Right renal cortex interstitium (tissue), 3 donors: ENCODE results near the gene GNG7. TPM values are rescaled to one million over a fixed set of nuclear protein-coding genes. Genes with fewer than 3 reads are reported as not detected.
"Not testable (repeated sequence)": the region's sequence is repeated elsewhere in the genome, so short reads cannot be mapped to it uniquely, and the experiment has no call there.

ENCODE experiments used
- DNase-seq, 3 donors: peaks; one replicate each; pipeline ENCODE4 v3.0.0-alpha.2; 2013; ENCODE audit warnings: low read depth in 3 of 3, low spot score in 2 of 3
- polyA plus RNA-seq, 3 donors: library from polyadenylated mRNA; unstranded; fragments of 120-200 nt; gene quantifications; one replicate each; pipeline ENCODE4 v1.2.1, GENCODE V29; 2013; ENCODE audit not compliant: insufficient read length in 3 of 3

GNG7 gene
- polyA plus RNA-seq, 3 donors: 4.9 to 5.2 (median 5.0) TPM

DNA sequence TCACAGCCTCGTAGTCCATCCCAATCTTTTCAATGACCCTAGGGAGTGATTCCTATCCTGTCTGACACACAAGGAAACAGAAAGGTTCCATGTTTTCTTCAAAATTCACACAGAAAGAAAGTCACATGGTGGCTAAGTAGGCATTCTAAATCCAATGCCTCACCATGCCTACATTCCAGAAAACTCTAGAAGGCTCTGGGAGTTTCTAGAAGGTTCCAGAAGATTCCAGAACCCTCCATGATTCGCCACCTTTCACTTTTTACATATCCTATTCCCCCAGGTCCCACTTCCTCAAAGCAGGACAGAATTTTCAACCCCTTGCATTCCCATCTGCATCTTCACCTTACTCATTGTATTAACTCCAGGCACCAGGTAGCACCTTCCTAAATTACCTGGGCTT is 23.1 kb downstream of the GNG7 start:
- DNase-seq: no peak

DNA sequence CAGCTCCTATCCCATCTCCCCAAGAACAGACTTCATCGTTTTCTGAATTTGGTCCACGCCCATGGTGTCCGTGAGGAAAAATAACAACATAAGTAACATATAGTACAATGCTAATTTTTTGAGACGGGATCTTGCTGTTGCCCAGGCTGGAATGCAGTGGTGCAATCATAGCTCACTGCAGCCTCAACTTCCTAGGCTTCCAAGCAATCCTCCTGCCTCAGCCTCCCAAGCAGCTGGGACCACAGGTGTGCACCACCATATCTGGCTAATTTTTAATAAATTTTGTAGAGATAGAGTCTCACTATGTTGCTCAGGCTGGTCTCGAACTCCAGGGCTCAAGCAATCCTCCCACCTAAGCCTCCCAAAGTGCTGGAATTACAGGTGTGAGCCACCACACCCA is 23.5 kb downstream of the GNG7 start:
- not testable (repeated sequence) for DNase-seq

DNA sequence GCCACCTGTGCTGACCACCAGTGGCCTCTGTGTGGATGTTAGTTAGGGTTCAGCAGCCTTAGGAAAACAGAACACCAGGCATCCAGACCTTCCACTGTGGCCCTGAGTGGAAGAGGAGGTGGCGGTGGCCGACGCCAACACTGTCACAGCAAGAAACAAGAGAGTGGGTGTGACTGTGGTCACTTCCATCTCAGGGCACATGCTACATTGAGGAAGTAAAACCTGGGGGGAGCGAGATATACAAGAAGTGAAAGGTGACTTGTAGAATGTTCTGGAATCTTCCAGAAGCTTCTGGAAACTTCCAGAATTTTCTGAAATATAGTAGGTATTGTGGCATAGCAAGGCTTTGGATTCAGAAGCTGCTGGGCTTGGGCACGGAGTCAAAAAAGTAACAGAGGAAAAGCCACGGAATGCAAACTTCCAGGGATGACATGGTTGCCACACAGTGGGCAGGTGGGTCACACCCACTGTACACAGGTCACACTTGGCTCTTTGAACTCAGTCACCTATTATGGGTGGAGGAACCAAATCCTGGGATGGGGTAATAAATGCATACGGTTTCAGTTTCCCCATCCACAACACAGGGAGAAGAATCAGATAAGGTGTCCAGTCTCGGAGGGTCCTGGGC is 24.3 kb downstream of the GNG7 start:
- DNase-seq: no peak

DNA sequence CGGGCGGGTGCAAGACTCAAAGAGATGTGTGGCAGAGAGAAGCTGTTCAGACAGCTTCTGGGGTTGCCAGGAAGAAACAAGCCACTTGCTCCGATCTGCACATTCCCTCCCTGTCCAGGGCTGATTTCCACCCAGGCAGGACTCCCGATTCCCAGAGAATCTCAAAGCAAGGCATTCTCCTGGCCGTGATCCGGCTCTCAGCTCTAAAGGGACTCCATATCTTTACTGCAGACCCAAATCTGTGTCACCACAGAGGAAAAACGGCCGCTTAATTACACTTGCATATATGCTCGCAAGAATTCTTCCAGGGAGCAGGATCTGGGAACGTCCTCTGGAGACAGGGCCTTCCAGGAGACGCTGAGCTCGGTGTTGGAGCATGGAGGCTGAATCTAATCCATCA is 25.7 kb downstream of the GNG7 start:
- no peak for DNase-seq

DNA sequence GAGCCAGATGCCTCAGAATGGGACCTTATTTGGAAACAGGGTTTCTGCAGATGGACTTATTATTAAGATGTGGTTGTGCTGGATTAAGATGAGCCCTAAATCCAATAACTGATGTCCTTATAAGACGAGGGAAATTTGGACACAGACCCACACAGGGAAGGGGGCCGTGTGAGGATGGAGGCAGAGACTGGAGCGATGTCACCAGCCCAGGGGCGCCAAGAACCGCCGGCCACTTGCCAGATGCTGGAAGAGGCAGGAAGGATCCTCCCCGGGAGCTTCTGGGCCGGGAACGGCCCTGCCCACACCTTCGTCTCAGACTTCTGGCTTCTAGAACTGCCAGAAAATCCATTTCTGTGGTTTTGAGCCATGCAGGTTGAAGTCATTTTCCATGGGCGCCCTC is 26.6 kb downstream of the GNG7 start:
- no peak for DNase-seq

DNA sequence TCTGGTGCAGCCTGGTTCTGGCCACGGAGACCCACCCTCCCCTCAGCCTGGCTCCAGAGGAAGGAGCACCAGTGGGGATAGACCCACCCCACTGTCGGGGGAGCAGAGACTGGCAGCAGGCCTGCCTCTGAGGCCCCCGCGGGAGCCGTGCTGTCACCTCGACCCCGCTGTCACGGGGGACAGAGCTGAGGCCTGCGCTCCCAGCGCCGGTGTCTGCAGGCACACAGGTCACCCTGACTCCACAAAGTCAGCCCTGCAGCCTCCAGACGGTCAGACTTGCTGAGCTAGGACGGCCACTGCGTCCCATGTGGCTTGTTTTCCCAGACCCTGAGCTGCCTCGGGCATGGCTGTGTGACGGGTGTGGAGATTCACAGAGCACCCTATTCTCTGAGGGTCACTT is 32.3 kb downstream of the GNG7 start:
- no peak for DNase-seq

DNA sequence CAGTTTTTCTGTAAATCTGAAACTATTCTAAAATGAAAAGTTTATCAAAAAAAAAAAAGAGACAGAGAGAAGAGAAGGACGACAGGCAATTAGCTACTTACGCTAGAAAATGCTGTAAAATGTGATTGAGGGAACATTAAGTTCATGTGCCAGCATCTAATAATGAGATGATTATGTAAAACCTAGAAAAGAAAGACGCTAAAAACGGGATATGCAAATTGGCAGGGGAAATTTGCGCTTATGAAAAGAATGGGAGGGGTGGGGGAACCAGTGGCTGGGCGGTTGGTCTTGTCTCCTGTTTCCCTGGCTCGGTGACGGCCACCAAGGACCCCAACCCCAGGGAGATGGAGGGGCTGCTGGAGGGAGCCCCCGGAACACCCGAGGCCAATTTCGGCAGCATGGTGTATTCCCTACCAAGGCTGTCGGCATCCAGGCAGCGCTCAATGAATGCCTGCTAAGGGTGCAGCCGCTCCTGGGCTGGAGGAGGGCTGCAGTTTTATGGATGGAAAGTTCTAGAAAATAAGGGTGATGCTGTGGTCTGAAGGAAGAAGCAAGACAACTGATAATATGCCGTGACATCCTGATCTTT is 34.2 kb downstream of the GNG7 start:
- no peak for DNase-seq

DNA sequence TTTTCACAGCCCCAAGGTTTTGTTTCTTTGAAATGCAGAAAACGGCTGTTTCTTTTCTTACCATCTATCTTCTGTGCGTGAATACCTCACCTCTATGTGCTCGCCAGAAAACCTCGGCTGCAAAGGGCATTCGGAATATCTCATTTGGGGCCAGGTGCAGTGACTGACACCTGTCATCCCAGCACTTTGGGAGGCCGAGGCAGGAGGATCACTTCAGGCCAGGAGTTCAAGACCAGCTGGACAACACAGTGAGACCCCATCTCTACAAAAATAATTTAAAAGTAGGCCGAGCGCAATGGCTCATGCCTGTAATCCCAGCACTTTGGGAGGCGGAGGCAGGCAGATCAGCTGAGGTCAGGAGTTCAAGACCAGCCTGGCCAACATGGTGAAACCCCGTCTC is 35.1 kb downstream of the GNG7 start:
- DNase-seq: not testable (repeated sequence)

DNA sequence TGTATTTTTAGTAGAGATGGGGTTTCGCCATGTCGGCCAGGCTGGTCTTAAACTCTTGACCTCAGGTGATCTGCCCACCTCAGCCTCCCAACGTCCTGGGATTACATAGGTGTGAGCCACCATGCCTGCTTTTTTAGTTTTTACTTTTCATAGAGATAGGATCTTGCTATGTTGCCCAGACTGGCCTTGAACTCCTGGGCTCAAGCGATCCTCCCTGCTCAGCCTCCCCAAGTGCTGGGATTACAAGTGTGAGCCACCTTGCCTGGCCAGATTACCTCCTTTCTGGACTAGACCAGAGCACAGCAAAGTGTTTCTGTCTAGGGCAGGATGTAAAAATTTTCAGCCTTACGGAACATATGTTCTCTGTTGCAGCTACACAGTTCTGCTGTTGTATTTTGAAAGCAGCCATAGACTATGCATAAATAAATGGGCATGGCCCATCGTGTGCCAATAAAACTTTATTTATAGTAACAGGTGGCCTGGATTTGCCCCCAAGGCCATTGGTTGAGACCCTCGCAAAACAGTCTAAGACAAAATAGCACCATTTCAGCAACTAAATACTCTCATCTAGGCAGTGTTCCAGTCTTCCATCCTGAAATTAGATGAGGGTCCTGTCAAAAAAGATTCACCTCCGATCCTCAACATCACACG is 36.0 kb downstream of the GNG7 start:
- no peak for DNase-seq

DNA sequence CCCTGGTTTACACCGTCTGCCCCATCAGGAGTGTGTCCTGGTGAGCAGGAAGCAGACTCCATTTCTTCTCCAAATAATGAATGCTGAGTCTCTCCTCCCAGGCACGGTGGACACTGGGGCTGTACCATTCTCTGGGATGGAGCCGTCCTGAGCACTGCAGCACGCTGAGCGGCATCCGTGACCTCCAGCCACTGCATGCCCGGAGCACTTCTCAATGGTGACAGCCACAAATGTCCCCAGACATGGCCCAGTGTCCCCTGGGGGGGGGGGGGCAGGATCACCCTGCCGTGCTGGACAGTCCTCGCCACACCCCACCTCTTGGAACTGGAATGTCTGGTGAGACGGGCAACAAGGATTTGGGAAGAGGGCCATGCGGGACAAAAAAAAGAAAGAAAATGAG is 37.4 kb downstream of the GNG7 start:
- DNase-seq: no peak

DNA sequence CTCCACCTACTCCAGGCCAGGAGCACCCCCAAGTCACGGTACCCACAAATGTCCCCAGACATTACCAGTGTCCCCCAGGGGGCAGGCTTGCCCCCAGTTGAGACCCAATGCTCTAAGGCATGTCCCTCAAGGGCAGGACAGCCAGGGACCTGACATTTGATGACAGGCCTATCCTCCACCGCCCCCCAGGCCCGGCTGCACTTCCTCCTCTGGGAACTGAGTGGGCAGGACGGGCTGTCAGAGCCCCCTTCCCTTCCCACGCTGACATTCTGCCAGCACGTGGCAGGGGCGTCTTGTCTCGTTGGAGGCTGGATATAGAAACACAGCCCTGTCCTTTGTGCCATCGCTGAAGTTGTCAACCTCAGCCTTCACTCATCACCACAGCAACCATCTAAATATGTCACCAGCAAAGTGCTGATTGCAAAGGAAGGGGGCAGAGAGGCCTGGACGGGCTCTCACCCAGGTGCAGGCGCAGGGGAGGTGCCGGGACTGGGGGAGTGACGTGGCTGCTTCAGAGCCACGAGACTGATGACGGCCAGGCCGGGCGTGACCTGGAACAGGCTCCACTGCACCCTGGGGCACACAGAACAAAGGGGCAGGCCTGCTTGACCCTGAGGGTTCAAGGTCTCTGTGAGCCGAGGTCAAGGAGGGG is 38.4 kb downstream of the GNG7 start:
- no peak for DNase-seq

DNA sequence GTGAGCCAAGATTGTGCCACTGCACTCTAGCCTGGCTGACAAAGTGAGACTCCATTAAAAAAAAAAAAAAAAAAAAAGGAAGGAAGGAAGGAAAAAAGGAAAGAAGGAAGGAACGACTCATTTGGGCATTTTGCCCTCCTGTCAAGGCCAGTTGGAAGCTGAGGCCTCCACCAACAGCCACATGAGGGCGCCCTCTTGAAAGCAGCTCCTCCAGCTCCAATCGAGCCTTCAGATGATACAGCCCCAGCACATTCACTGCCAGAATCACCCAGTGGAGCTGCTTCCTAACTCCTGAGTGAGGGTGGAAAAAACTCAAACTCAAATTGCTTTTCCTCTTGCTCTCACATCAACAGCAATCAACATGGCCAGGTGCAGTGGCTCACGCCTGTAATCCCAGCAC is 40.9 kb downstream of the GNG7 start:
- no peak for DNase-seq

DNA sequence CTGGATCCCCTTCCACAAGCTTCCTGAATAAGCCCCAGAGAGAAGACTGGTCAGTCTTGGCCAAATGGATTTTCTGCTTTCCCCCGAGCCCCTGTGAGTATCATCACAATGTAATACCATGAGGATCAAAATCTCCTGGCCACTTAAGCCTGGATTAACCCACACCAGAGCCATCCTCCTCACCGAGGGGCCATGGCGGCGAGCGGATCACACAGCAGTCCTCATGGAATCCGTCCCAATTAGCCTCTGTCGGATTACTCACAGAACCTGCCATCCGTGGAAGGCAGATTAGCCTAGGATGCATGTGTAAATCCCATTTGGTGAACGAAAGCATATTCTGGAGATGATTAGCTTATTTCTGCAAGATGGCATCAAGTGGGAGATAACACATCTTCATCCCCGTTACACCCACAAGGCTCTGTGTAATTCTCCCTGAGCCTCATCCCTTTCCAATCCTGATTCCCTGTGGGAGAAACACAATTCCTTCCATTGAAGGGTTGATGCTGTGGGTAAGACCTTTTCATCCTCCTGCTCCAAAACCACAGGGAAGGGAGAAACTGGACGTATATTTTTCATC is 42.5 kb downstream of the GNG7 start:
- DNase-seq: no peak

DNA sequence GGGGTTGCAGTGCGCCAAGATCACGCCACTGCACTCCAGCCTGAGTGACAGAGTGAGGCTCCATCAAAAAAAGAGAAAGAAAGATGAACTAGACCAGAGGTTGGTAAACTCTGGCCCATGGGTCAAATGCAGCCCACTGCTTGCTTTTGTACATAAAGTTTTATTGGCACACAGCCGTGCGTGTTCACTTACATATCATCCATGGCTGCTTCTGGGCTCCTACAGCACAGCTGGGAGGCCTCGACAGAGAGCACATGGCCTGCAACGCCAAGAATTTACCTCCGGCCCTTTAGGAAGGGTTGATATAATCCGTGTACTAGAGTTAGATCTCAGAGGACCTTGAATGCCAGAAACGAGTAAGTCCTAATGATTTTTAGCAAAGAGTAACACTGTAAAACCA is 46.0 kb downstream of the GNG7 start:
- no peak for DNase-seq

DNA sequence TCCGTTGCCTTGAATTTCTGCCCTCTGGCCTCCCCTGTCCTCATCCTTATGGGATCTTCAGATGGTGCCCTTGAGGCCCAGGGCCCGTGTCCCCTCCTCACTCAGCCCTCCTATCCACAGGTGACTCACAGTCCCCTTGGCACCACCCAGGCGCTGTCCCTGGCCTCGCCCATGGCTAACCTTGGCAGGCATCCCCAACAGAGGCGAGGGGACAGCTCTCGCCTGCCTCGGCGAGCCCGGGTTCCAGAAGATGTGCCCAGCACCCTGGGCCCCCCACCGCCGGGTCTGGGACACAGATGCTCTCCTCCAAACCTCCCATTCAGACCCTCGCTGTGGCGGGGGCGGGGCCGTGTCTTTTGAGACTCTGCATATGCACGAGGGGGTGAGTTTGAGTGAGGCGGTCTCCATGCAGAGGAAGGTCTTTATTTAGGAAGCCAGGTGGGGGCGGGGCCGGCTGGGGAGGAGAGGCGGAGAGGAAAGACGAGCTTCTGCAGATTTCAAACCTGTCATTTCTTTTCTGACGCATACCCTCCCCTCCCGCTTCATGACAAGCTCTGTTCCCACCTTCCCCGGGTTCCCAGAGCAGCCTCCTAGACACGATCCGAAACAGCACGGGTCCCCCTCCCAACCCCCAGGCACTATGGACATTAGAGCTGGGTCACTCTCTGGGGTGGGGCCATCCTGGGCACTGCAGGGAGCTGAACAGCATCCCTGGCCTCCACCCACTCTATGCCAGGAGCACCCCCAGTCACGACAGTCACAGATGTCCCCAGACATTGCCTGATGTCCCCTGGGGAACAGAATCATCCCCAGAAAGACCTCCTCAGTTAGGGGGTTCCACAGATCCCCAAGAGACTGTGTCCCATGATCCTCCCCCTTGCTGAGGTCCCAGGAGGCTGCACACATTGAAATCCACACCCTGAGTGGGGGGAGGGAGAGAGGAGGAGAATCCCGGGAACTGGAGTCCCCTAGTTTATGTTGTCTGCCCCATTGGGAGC is 48.5 kb downstream of the GNG7 start:
- no peak for DNase-seq

DNA sequence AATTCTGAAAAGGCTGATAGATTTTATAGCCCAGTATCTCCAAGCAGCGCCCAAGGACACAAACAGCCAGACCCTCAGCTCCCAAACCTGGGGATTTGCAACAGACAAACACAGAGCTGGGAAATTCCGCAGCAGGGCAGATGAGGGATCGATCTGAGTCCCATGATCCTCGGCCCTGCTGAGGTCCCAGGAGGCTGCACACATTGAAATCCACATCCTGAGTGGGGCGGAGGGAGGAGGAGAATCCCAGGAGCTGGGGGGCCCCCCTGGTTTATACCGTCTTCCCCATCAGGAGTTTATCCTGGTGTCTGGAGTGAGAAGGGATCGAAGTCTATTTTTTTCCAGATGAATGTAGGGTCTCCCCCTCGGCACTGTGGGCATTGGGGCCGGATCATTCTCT is 49.3 kb downstream of the GNG7 start:
- DNase-seq: no peak

DNA sequence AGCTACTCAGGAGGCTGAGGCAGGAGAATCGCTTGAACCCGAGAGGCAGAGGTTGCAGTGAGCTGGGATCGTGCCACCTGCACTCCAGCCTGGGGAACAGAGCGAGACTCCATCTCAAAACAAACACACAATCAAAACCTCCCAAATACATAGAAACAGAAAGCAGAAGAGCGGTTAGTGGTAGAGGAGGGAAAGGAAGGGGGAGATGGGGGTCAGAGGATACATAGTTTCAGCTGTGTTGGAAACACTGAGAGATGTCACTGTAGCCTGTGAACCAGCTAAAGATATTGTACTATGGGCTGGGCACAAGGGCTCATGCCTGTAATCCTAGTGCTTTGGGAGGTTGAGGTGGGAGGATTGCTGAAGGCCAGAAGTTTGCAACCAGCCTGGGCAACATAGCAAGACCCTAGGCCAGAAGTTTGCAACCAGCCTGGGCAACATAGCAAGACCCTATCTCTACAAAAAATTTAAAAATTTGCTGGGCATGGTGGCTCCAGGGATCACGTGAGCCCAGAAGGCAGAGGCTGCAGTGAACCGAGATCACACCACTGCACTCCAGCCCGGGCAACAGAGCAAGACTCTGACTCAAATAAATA is 49.9 kb downstream of the GNG7 start:
- no peak for DNase-seq

DNA sequence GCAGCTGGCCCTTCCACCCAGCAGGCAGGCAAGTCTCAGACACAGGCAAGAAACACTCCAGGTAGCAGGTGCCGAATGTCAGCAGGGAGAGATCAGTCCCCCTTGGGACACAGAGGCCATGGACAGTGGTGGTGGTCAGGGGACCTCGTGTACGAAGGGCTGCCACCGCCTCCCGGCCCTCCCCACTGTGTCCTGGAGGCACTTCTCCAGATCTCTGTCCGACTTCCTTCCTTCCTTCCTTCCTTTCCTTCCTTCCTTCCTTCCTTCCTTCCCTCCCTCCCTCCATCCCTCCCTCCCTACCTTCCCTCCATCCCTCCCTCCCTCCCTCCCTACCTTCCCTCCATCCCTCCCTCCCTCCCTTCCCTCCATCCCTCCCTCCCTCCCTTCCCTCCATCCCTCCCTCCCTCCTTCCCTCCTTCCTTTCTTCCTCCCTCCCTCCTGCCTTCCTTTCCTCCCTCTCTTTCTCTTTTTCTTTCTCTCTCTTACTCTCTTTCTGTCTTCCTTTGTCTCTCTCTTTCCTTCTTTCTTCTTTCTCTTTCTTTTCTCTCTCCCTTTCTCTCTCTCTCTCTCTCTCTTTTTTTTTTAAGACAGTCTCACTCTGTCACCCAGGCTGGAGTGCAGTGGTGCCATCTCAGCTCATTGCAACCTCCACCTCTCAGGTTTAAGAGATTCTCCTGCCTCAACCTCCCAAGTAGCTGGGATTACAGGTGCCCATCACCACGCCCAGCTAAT is 51.3 kb downstream of the GNG7 start:
- DNase-seq: not testable (repeated sequence)

DNA sequence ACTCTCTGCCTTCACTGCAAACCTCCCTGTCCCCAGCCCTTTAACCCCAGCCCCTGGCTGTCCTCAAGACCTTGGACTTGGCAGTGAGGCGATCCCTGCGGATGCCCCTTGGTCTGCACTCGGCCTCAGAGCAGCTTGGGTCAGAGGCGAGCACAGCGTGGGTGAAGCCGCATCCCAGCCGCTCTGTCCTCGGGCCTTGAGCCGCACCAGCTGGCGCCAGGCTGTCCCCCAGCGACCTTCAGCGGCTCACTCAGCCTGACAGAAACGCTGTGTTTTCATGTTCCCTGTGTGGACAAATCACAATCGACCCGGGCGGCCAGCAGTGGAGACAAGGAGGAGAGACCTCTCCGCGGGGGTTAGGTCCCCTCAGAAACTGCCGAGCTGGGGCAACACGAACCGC is 52.0 kb downstream of the GNG7 start:
- no peak for DNase-seq
